Neural progenitor cell (in vitro differentiated cells): Measurements from ENCODE around the gene OTOP3. TPM values are rescaled to one million over a fixed set of nuclear protein-coding genes. Genes with fewer than 3 reads are reported as not detected.

Experiments used
- DNase-seq: peaks from one replicate; pipeline ENCODE4 v3.0.0-alpha.2; 2016; ENCODE audit warnings: low spot score
- H2AFZ ChIP-seq: fragments of 200-600 bp; sonication (generic); replicated peaks from 2 replicates; pipeline ENCODE4 v1.6.1; 2016; ENCODE audit warnings: antibody characterized with exemption
- H3F3A ChIP-seq: fragments of 200-600 bp; sonication (generic); 2 replicates; pipeline ENCODE4 v1.6.1; 2016; ENCODE audit warnings: antibody characterized with exemption, low read depth
- H3K27ac ChIP-seq: fragments of 200-600 bp; sonication (generic); 2 replicates; pipeline ENCODE4 v1.5.1; 2016; ENCODE audit warnings: mild to moderate bottlenecking
- H3K27me3 ChIP-seq: fragments of 200-600 bp; sonication (generic); 2 replicates; pipeline ENCODE4 v1.6.1; 2016; ENCODE audit warnings: mild to moderate bottlenecking, moderate library complexity
- H3K36me3 ChIP-seq: fragments of 200-600 bp; sonication (generic); 2 replicates; pipeline ENCODE4 v1.5.1; 2016
- H3K4me1 ChIP-seq: fragments of 200-600 bp; sonication (generic); 2 replicates; pipeline ENCODE4 v1.6.1; 2016; ENCODE audit warnings: mixed run types
- H3K4me2 ChIP-seq: fragments of 200-600 bp; sonication (generic); 2 replicates; pipeline ENCODE4 v1.6.1; 2016
- H3K4me3 ChIP-seq: fragments of 200-600 bp; sonication (generic); 2 replicates; pipeline ENCODE4 v1.5.1; 2016
- H3K79me2 ChIP-seq: fragments of 200-600 bp; sonication (generic); 2 replicates; pipeline ENCODE4 v1.6.1; 2016; ENCODE audit warnings: low read depth
- H3K9ac ChIP-seq: fragments of 200-600 bp; sonication (generic); 2 replicates; pipeline ENCODE4 v1.6.1; 2016
- H3K9me3 ChIP-seq: fragments of 200-600 bp; sonication (generic); 2 replicates; pipeline ENCODE4 v1.5.1; 2016; ENCODE audit warnings: low read depth
- H4K20me1 ChIP-seq: fragments of 200-600 bp; sonication (generic); 2 replicates; pipeline ENCODE4 v1.6.1; 2016; ENCODE audit warnings: low read depth
- H3K27ac Mint-ChIP-seq: 3 replicates; pipeline ENCODE4 v1.8.0; 2021; ENCODE audit warnings: mixed read lengths
- H3K27me3 Mint-ChIP-seq: 2 replicates; pipeline ENCODE4 v1.8.0; 2022; ENCODE audit warnings: low read depth, mild to moderate bottlenecking, inconsistent platforms, moderate library complexity, mixed read lengths; ENCODE audit not compliant: insufficient read depth
- H3K36me3 Mint-ChIP-seq: 3 replicates; pipeline ENCODE4 v1.8.0; 2021; ENCODE audit warnings: mixed read lengths
- H3K4me1 Mint-ChIP-seq: 3 replicates; pipeline ENCODE4 v1.8.0; 2021; ENCODE audit warnings: mixed read lengths
- H3K4me3 Mint-ChIP-seq: 3 replicates; pipeline ENCODE4 v1.8.0; 2021; ENCODE audit warnings: mild to moderate bottlenecking, moderate library complexity, mixed read lengths
- H3K9me3 Mint-ChIP-seq: 3 replicates; pipeline ENCODE4 v1.8.0; 2020; ENCODE audit warnings: mixed read lengths
- CTCF ChIP-seq: fragments of 200-600 bp; sonication (generic); IDR thresholded peaks from 2 replicates; pipeline ENCODE4 v1.5.1; 2017; ENCODE audit warnings: antibody characterized with exemption, mild to moderate bottlenecking
- EZH2 ChIP-seq: fragments of 200-600 bp; sonication (generic); IDR thresholded peaks from 2 replicates; pipeline ENCODE4 v1.6.1; 2017; ENCODE audit warnings: antibody characterized with exemption, mild to moderate bottlenecking, moderate library complexity
- EZH2phosphoT487 ChIP-seq: fragments of 200-600 bp; sonication (generic); IDR thresholded peaks from 2 replicates; pipeline ENCODE4 v1.6.1; 2017; ENCODE audit warnings: antibody characterized with exemption
- total RNA-seq: library from RNA; depleted of rRNA; stranded (reverse); fragments of >200 nt; gene quantifications from 2 replicates; pipeline ENCODE4 v1.2.3, GENCODE V29; 2015; ENCODE audit warnings: low replicate concordance

Gene OTOP3
- total RNA-seq, 1 donor from 2014 or later = not detected

DNA sequence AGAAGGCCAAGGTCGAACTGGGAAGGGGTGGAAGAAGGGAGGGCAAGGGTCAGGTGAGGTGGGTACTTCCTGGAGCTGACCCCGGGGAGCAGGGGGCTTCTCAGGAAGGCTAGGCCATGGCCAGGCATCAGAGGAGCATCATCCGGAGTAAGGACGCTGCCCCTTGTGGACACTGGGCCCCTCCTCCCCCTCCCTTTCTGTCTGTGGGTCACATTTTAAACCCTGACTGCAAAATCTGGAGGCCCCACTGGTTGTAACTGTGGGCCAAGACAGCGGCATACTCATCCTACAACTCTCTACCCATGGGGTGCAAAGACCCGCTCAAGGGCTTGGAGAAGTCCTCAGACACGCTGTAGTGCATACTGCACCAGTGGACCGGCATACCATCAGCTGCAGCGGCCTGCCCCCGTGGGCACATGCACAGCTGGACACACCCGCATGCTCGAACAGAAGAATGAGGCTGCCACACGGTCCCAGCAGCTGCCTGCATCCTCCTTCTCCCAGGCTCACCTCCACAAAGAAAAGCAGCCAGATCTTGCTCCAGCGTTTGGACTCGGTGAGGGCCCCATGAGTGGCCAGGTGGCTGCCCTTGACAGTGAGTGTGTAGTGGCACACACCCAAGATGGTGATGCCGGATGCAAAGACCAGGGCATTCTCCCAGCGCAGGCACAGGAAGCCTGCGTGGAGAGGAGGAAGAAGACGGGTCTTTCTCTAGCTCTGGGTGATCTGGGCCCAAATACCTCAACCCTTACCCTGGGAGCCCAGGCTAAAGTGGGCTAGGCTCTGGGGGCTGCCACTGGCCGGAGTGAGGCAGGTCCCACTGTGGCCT, 43.5 kb upstream of the OTOP3 start:
- H3K4me1 Mint-ChIP-seq = peaks cover 10% of the 10 kb centered on the region
- Histone ChIP-seq H3K27ac (no peak overlapping the region), H3F3A (peaks cover 5% of the 10 kb centered on the region), H2AFZ (no peak overlapping the region), H3K79me2 (no peaks in the 10 kb centered on the region), H3K27me3 (peaks cover 72% of the 10 kb centered on the region), H3K4me2 (no peak overlapping the region), H3K4me3 (no peak overlapping the region), H4K20me1 (no peaks in the 10 kb centered on the region), H3K36me3 (no peaks in the 10 kb centered on the region), H3K4me1 (peaks cover 6% of the 10 kb centered on the region), H3K9me3 (no peaks in the 10 kb centered on the region), H3K9ac (no peak overlapping the region)
- H3K27me3 Mint-ChIP-seq = peaks cover 55% of the 10 kb centered on the region
- no peak overlapping the region for H3K27ac Mint-ChIP-seq
- TF ChIP-seq EZH2phosphoT487 (no peak), EZH2 (no peak), CTCF (no peak)
- DNase-seq = no peak
- peak overlapping the region; percentile 64 for H3K4me3 Mint-ChIP-seq
- H3K36me3 Mint-ChIP-seq = no peaks in the 10 kb centered on the region
- H3K9me3 Mint-ChIP-seq = no peaks in the 10 kb centered on the region

GRCh38 chr17:74892974-74893911, 42.5 kb upstream of the OTOP3 start, which contains the start of gene FADS6:
TSS of gene FADS6 (minus strand) at chr17:74893633. CDS start at chr17:74893595, 38 bp downstream.
- Mint-ChIP-seq H3K36me3 (no peaks in the 10 kb centered on the region), H3K9me3 (no peaks in the 10 kb centered on the region), H3K27me3 (peaks cover 56% of the 10 kb centered on the region), H3K27ac (peak within 1 kb of the TSS; percentile 82), H3K4me1 (peaks cover 10% of the 10 kb centered on the region), H3K4me3 (peak within 1 kb of the TSS; percentile 84)
- H2AFZ ChIP-seq = peak within 1 kb of the TSS; percentile 92
- peaks cover 6% of the 10 kb centered on the region for H3K4me1 ChIP-seq
- no peaks in the 10 kb centered on the region for H3K9me3 ChIP-seq
- H3K9ac ChIP-seq = no peak within 1 kb of the TSS
- peaks cover 77% of the 10 kb centered on the region for H3K27me3 ChIP-seq
- H4K20me1 ChIP-seq = no peaks in the 10 kb centered on the region
- DNase-seq = peak; percentile 36
- peak within 1 kb of the TSS; percentile 54 for H3K4me3 ChIP-seq
- H3F3A ChIP-seq = peaks cover 5% of the 10 kb centered on the region
- H3K36me3 ChIP-seq = no peaks in the 10 kb centered on the region
- no peaks in the 10 kb centered on the region for H3K79me2 ChIP-seq
- no peak within 1 kb of the TSS for H3K27ac ChIP-seq
- H3K4me2 ChIP-seq = peak within 1 kb of the TSS; percentile 87
- peak; percentile 90 for TF ChIP-seq EZH2
- no peak for TF ChIP-seq CTCF
- TF ChIP-seq EZH2phosphoT487 = peak; percentile 94

DNA sequence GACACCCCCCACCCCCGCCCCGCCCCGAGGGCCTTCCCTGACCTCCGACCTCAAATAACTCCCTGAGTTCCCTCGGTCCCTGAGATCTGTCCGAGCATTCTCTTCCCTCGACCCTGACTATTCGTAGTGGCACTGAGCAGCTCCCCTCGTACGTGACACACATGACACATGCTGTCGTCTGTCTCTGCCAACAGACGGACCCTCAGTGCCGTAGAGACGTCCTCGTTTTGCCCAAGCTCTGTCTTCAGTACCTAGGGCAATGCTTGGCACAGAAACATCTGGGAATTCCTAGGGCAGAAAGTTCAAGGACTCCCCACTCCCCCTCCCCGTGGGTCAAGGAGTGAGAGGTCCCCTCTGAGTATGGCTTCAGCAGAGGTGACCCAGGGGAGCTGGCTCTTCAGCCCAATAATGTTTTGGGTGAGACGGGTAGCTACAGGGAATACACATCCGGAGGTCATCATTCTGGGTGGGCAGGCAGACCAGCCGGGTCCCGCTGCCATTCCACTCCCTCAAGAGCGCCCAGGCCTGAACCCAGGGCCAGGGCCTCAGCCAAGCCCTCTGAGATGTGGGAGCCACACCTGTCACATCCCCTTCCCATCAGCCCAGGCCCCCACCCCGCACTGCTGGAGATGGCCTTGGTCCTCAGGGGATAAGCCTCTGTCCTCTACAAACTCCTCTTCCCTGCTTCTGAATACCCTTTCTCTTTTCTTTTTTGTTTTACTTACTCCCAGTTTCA, 41.6 kb upstream of the OTOP3 start:
- Histone ChIP-seq H3K27me3 (peaks cover 77% of the 10 kb centered on the region), H2AFZ (no peak overlapping the region), H3K4me1 (peaks cover 6% of the 10 kb centered on the region), H4K20me1 (no peaks in the 10 kb centered on the region), H3F3A (peaks cover 5% of the 10 kb centered on the region), H3K36me3 (no peaks in the 10 kb centered on the region), H3K9me3 (no peaks in the 10 kb centered on the region), H3K4me2 (peak overlapping the region; percentile 87), H3K9ac (no peak overlapping the region), H3K4me3 (peak overlapping the region; percentile 54), H3K27ac (no peak overlapping the region), H3K79me2 (no peaks in the 10 kb centered on the region)
- Mint-ChIP-seq H3K9me3 (no peaks in the 10 kb centered on the region), H3K4me3 (peak overlapping the region; percentile 84), H3K27ac (peak overlapping the region; percentile 82), H3K4me1 (peaks cover 10% of the 10 kb centered on the region), H3K27me3 (peaks cover 56% of the 10 kb centered on the region), H3K36me3 (no peaks in the 10 kb centered on the region)
- no peak for TF ChIP-seq EZH2phosphoT487
- no peak for TF ChIP-seq CTCF
- TF ChIP-seq EZH2 = no peak
- DNase-seq = no peak
